ENCODE results near the gene HIPK4. TPM values are rescaled to one million over a fixed set of nuclear protein-coding genes. Genes with fewer than 3 reads are reported as not detected.

HIPK4 gene
- total and polyA plus RNA-seq, 2 experiments from 2014 or later: 0.19 to 0.43 TPM

DNA sequence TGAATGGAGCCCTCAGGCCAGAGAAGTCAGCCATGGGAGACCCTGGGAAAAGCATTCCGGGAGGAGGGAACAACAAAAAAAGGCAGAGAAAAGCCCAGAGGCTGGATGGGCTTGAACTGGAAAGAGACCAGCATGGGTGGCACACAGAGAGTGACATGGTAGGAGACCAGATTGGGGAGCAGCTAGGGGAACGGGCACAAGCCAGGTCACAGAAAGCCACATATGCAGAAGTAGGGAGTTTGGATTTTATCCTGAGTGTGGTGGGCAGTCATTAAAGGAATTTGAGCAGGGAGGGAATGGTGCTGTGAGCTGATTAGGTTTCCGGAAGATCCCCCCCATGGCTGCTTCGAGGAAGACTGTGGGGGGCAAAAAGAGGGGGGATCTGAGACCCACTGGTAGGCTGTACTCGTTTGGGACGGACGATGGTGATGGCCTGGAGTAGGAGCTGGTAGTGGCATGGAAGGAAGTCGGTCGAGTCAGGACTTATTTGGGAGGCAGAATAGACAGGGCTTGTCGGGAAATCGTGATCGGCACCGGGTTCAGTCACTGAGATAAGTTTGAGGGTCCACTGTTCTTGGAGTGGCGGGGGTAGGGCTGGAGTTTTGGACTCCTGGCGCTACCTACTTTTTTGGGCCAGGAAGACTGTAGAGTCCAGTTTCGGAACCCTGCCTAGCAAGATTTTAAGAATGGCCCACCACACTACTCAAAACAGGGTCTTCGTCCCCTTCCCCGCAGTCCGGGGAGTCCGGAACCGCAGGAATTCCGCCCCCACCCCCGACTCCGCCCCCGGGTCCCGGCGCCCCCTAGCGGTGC is 34.9 kb upstream of the HIPK4 start:
- Histone ChIP-seq H3K27me3 (replicated peaks; ENCODE audit: insufficient read depth) (no peaks in the 10 kb centered on the region), H3K36me3 (ENCODE audit: low read depth) (peaks cover 9% of the 10 kb centered on the region; the same call in 1 of the 2 replicates), H3K9me2 (ENCODE audit: insufficient read depth) (no peaks in the 10 kb centered on the region), H2AFZ (peak overlapping the region; percentile 11; the same call in 1 of the 2 replicates), H3K27ac (peak overlapping the region; percentile 96), H4K20me1 (ENCODE audit: insufficient read depth) (no peaks in the 10 kb centered on the region), H3K79me2 (ENCODE audit: insufficient read depth) (peaks cover 38% of the 10 kb centered on the region), H3K4me3 (peak overlapping the region; percentile 98), H3K4me1 (ENCODE audit: insufficient read depth) (peaks cover 26% of the 10 kb centered on the region), H3F3A (ENCODE audit: insufficient read depth) (peaks cover 24% of the 10 kb centered on the region), H3K9me3 (ENCODE audit: low read depth) (no peaks in the 10 kb centered on the region), H3K4me2 (ENCODE audit: unreplicated experiment) (peak overlapping the region; percentile 98), H3K9ac (peak overlapping the region; percentile 97)
- TF ChIP-seq EZH2 (IDR thresholded peaks at IDR 0.05; ENCODE audit: insufficient read depth, poor library complexity, severe bottlenecking) (no peak), EZH2phosphoT487 (IDR thresholded peaks at IDR 0.05; ENCODE audit: insufficient read depth, low read depth) (no peak)
- in situ Hi-C loops (cut with MboI): no loop called here
- DNase-seq: peak; percentile 54
- WGBS, 2 experiments (ENCODE audit: low coverage in 1 of 2, low lambda C conversion rate in 2 of 2, missing lambda C conversion rate in 2 of 2): 0 to 1% methylated on average over 28 of the region's 28 CpGs

DNA sequence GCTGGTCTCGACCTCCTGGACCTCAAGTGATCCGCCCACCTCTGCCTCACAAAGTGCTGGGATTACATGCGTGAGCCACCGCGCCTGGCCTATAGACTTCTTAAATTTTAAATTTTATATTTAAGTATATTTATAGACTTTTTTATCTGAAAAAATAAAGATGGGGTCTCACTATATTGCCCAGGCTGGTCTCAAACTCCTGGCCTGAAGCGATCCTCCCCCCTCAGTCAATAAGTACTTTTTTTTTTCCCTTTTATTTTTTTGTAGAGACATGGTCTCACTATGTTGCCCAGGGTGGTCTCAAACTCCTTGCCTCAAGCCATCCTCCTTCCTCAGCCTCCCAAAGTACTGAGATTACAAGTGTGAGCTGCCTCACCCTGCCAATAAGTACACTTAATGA is 34.0 kb upstream of the HIPK4 start:
- Histone ChIP-seq H3K9me2 (ENCODE audit: insufficient read depth) (no peaks in the 10 kb centered on the region), H3F3A (ENCODE audit: insufficient read depth) (peaks cover 24% of the 10 kb centered on the region), H3K9me3 (ENCODE audit: low read depth) (no peaks in the 10 kb centered on the region), H3K79me2 (ENCODE audit: insufficient read depth) (peaks cover 38% of the 10 kb centered on the region), H4K20me1 (ENCODE audit: insufficient read depth) (no peaks in the 10 kb centered on the region), H3K4me1 (ENCODE audit: insufficient read depth) (peaks cover 26% of the 10 kb centered on the region), H2AFZ (no peak overlapping the region), H3K4me3 (peak overlapping the region; percentile 98), H3K9ac (peak overlapping the region; percentile 97), H3K27ac (peak overlapping the region; percentile 96), H3K27me3 (replicated peaks; ENCODE audit: insufficient read depth) (no peaks in the 10 kb centered on the region), H3K4me2 (ENCODE audit: unreplicated experiment) (peak overlapping the region; percentile 98), H3K36me3 (ENCODE audit: low read depth) (peaks cover 9% of the 10 kb centered on the region; the same call in 1 of the 2 replicates)
- in situ Hi-C loops (cut with MboI): no loop called here
- no peak for DNase-seq
- 85 to 88% methylated on average over 6 of the region's 6 CpGs for WGBS, 2 experiments (ENCODE audit: low coverage in 1 of 2, low lambda C conversion rate in 2 of 2, missing lambda C conversion rate in 2 of 2)
- TF ChIP-seq EZH2phosphoT487 (IDR thresholded peaks at IDR 0.05; ENCODE audit: insufficient read depth, low read depth): no peak
- no peak for TF ChIP-seq EZH2 (IDR thresholded peaks at IDR 0.05; ENCODE audit: insufficient read depth, poor library complexity, severe bottlenecking)

DNA sequence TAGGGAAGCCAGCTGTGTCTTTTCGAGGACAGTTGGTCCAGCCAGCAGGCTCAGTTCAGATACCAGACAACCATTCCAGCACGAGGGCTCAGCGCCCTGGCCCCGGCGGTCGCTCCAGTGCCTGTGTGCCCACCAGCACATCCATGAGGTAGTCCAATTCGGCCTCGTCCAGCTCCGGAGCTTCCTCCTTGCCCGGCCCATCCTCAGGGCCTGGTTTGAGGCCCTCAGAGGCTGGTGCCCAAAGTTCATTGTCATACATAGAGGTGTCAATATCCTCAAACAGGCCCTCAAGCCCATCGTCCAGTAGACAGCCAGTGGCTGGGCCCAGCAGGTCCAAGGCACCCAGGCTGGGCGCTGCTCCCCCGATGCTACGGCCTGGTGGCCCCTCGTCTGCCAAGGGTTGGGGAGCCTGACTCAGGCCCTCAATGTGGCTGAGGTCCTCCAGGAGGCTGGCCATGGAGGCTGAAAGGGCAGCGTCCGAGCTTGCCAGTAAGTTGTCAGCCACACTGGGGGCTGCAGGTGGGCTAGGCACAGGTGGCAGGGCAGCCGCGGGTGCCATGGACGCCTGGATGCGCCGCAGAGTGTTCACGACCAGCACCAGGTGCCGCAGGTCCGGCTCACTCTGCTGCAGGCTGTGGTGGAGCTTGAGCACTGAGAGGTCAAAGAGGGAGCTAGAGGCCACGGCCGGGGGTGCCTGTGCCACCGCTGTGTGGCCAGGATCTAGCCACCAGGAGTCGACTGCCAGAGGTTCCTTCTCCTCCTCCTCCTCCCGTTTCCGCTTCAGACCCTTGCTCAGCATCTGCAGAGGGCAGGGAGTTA is 33.0 kb upstream of the HIPK4 start:
- H3K4me3 ChIP-seq: peak overlapping the region; percentile 98; the same call in 1 of the 2 replicates
- no peak overlapping the region for H2AFZ ChIP-seq
- H3K79me2 ChIP-seq (ENCODE audit: insufficient read depth): peaks cover 38% of the 10 kb centered on the region
- 77% methylated on average over 27 to 30 of the region's 31 CpGs for WGBS, 2 experiments (ENCODE audit: low coverage in 1 of 2, low lambda C conversion rate in 2 of 2, missing lambda C conversion rate in 2 of 2)
- H3K9me3 ChIP-seq (ENCODE audit: low read depth): no peaks in the 10 kb centered on the region
- H3F3A ChIP-seq (ENCODE audit: insufficient read depth): peaks cover 24% of the 10 kb centered on the region
- peak overlapping the region; percentile 96 for H3K27ac ChIP-seq
- peaks cover 26% of the 10 kb centered on the region for H3K4me1 ChIP-seq (ENCODE audit: insufficient read depth)
- no peak for DNase-seq
- H4K20me1 ChIP-seq (ENCODE audit: insufficient read depth): no peaks in the 10 kb centered on the region
- peak overlapping the region; percentile 98 for H3K4me2 ChIP-seq (ENCODE audit: unreplicated experiment)
- TF ChIP-seq EZH2 (IDR thresholded peaks at IDR 0.05; ENCODE audit: insufficient read depth, poor library complexity, severe bottlenecking) (no peak), EZH2phosphoT487 (IDR thresholded peaks at IDR 0.05; ENCODE audit: insufficient read depth, low read depth) (no peak)
- H3K9ac ChIP-seq: peak overlapping the region; percentile 97
- H3K27me3 ChIP-seq (replicated peaks; ENCODE audit: insufficient read depth): no peaks in the 10 kb centered on the region
- no peaks in the 10 kb centered on the region for H3K9me2 ChIP-seq (ENCODE audit: insufficient read depth)
- in situ Hi-C loops (cut with MboI): no loop called here
- H3K36me3 ChIP-seq (ENCODE audit: low read depth): peaks cover 9% of the 10 kb centered on the region; the same call in 1 of the 2 replicates

DNA sequence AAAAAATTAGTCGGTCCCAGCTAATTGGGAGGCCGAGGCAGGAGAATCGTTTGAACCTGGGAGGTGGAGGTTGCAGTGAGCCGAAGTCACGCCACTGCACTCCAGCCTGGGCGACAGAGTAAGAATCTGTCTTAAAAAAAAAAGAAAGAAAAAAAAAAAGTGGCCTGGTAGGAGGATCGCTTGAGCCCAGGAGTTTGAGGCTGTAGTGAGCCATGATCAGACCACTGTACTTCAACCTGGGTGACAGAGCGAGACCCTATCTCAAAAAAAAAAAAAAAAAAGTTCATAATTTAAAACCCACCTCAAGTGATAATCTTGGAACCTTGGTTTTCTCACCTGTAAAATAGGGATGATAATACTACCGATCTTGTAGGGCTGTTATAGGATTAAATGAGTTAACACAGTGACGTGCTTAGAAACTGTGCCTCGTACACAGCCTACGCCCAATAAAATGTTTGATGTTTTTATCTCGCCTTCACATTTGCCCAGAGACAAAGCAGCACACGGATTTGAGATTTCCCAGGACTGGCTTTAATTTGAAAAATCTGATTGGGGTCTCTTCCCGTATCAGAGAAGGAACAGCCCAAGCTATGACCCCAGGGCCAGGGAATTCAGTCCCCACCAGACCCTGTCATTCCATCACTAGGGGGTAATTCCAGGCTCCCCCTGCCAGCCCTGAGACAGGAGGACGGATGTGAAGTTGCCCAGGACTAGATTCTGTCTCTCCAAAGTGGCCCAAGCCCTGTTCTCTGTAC is 32.2 kb upstream of the HIPK4 start:
- Histone ChIP-seq H2AFZ (no peak overlapping the region), H3K9me2 (ENCODE audit: insufficient read depth) (no peaks in the 10 kb centered on the region), H3K4me2 (ENCODE audit: unreplicated experiment) (peak overlapping the region; percentile 98), H4K20me1 (ENCODE audit: insufficient read depth) (no peaks in the 10 kb centered on the region), H3K4me3 (peak overlapping the region; percentile 74), H3K9me3 (ENCODE audit: low read depth) (no peaks in the 10 kb centered on the region), H3K9ac (peak overlapping the region; percentile 86), H3K36me3 (ENCODE audit: low read depth) (peaks cover 9% of the 10 kb centered on the region; the same call in 1 of the 2 replicates), H3K27ac (peak overlapping the region; percentile 92), H3F3A (ENCODE audit: insufficient read depth) (peaks cover 24% of the 10 kb centered on the region), H3K27me3 (replicated peaks; ENCODE audit: insufficient read depth) (no peaks in the 10 kb centered on the region), H3K4me1 (ENCODE audit: insufficient read depth) (peaks cover 26% of the 10 kb centered on the region), H3K79me2 (ENCODE audit: insufficient read depth) (peaks cover 38% of the 10 kb centered on the region)
- WGBS, 2 experiments (ENCODE audit: low coverage in 1 of 2, low lambda C conversion rate in 2 of 2, missing lambda C conversion rate in 2 of 2): 62 to 65% methylated on average over 16 of the region's 16 CpGs
- no peak for TF ChIP-seq EZH2 (IDR thresholded peaks at IDR 0.05; ENCODE audit: insufficient read depth, poor library complexity, severe bottlenecking)
- TF ChIP-seq EZH2phosphoT487 (IDR thresholded peaks at IDR 0.05; ENCODE audit: insufficient read depth, low read depth): no peak
- in situ Hi-C loops (cut with MboI): no loop called here
- DNase-seq: no peak
